ENCODE data around the gene CYP2C19.

GRCh38 chr10:94890264-94891022 lies 128.0 kb downstream of the CYP2C19 start:
- no peak for TF ChIP-seq CTCF (IDR thresholded peaks at IDR 0.05)
- TF ChIP-seq POLR2A (IDR thresholded peaks at IDR 0.05): no peak

Data from heart left ventricle (tissue), 13 donors.